ENCODE results near the gene UGT1A5.

Gene UGT1A5

DNA sequence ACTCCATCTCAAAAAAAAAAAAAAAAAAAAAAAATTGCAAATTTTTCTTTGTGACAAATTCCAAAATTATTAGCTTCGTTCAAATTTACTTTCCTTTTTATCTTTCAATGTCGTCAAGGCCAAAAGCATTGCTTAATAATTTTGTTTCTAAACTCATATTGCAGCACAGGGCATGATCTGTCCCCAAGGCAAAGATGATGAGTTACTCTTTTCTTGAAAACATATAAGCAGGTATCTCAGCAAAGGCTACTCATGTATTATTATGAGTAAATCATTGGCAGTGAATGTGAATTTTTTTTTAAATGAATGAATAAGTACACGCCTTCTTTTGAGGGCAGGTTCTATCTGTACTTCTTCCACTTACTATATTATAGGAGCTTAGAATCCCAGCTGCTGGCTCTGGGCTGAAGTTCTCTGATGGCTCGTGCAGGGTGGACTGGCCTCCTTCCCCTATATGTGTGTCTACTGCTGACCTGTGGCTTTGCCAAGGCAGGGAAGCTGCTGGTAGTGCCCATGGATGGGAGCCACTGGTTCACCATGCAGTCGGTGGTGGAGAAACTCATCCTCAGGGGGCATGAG lies 31.1 kb upstream of the UGT1A5 start, which contains the start of gene UGT1A7:
Gene UGT1A7, plus strand, starts transcription at position 381 of the 579 bp plus-strand sequence. Its CDS starts 37 bp downstream, at position 418.
- Mint-ChIP-seq H3K27ac (no peak within 1 kb of the TSS), H3K4me1 (no peaks in the 10 kb centered on the region), H3K9me3 (no peaks in the 10 kb centered on the region), H3K27me3 (ENCODE audit: low read depth, poor library complexity) (peaks cover 12% of the 10 kb centered on the region), H3K4me3 (no peak within 1 kb of the TSS), H3K36me3 (ENCODE audit: low read depth) (no peaks in the 10 kb centered on the region)
- DNase-seq = no peak
- TF ChIP-seq CTCF (IDR thresholded peaks at IDR 0.05) = no peak

DNA sequence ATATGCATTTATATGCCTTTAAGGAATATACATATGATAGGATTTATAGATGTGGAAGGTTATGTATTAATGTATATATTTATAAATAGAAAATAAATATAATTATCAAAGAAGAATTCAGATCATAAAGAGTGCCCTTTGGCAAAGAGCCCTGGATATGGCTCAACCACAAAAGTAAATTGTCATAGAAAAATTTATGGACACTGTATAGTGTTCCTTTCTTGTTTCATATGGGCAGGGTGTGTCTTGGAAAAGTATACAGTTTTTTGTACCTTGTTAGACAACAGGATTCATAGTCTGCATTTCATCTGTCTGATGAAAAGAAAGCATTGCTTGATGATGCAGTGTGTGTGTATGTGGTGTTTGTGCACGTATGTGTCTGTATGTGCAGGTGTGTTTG lies 28.1 kb upstream of the UGT1A5 start:
- H3K4me1 Mint-ChIP-seq = no peaks in the 10 kb centered on the region
- DNase-seq = no peak
- H3K9me3 Mint-ChIP-seq = no peaks in the 10 kb centered on the region
- no peak for TF ChIP-seq CTCF (IDR thresholded peaks at IDR 0.05)
- no peak overlapping the region for H3K27ac Mint-ChIP-seq
- no peaks in the 10 kb centered on the region for H3K36me3 Mint-ChIP-seq (ENCODE audit: low read depth)
- H3K4me3 Mint-ChIP-seq = no peak overlapping the region
- H3K27me3 Mint-ChIP-seq (ENCODE audit: low read depth, poor library complexity) = peaks cover 9% of the 10 kb centered on the region

DNA sequence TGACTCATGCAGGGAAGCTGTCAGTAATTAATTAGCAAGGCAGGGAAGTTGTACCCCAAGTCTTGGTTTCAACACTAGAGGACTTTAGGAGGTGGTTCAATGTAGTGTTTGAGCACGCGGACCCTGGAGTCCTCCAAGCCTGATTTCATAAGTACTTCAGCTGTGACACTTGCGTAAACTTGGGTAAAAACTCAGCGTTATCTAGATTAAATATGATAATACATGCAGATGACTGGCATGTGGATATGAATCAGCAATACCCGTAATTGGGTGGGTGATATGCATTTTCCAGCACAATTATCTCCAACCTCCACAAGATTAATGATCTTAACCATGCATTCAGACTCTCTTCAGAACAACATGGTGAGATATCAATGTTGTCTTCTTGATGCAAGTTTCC lies 25.8 kb upstream of the UGT1A5 start:
- no peaks in the 10 kb centered on the region for H3K36me3 Mint-ChIP-seq (ENCODE audit: low read depth)
- DNase-seq = no peak

GRCh38 chr2:233688341-233688740 lies 24.4 kb upstream of the UGT1A5 start:
- Mint-ChIP-seq H3K36me3 (ENCODE audit: low read depth) (no peaks in the 10 kb centered on the region), H3K27me3 (ENCODE audit: low read depth, poor library complexity) (peaks cover 5% of the 10 kb centered on the region), H3K27ac (no peak overlapping the region), H3K9me3 (no peaks in the 10 kb centered on the region), H3K4me1 (no peaks in the 10 kb centered on the region), H3K4me3 (no peak overlapping the region)
- no peak for TF ChIP-seq CTCF (IDR thresholded peaks at IDR 0.05)
- DNase-seq = no peak

More for the DNA sequence above, 25.8 kb upstream of the UGT1A5 start:
- Mint-ChIP-seq H3K27ac (no peak overlapping the region), H3K27me3 (ENCODE audit: low read depth, poor library complexity) (peaks cover 2% of the 10 kb centered on the region), H3K4me1 (no peaks in the 10 kb centered on the region), H3K4me3 (no peak overlapping the region), H3K9me3 (no peaks in the 10 kb centered on the region)
- TF ChIP-seq CTCF (IDR thresholded peaks at IDR 0.05) = no peak

DNA sequence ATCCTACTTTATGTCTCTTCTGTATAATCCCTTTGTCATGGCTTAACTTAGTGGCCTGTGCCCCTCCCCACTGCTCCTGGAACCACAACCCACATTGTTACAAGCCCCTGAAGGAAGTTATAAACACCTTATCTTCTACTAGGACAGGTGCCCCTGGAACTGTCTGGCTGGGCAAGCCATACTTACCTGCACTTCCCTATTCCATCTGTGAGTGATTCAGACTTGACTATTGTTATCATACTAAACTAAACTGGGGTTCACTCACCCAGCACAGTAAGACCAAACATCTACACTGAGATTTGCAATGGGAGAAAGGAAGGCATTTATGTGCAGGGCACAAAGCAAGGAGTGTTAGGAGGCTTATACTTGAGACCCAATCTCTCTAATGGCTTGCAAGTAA lies 23.7 kb upstream of the UGT1A5 start:
- peaks cover 5% of the 10 kb centered on the region for H3K4me1 Mint-ChIP-seq

More for the DNA sequence above, 23.7 kb upstream of the UGT1A5 start:
- no peak for TF ChIP-seq CTCF (IDR thresholded peaks at IDR 0.05)
- Mint-ChIP-seq H3K4me3 (no peak overlapping the region), H3K36me3 (ENCODE audit: low read depth) (no peaks in the 10 kb centered on the region), H3K27me3 (ENCODE audit: low read depth, poor library complexity) (peaks cover 5% of the 10 kb centered on the region), H3K9me3 (no peaks in the 10 kb centered on the region), H3K27ac (no peak overlapping the region)
- DNase-seq = no peak

All from nephron progenitor cell (in vitro differentiated cells).